HG02885 (cell line): Measurements from ENCODE around the gene MTERF4.

ENCODE experiments used
- ATAC-seq: cut with Tn5 transposase; IDR thresholded peaks from one replicate; pipeline ENCODE4 v1.9.1; 2021; ENCODE audit warnings: mild to moderate bottlenecking; ENCODE audit not compliant: unreplicated experiment, poor library complexity

MTERF4 gene

DNA sequence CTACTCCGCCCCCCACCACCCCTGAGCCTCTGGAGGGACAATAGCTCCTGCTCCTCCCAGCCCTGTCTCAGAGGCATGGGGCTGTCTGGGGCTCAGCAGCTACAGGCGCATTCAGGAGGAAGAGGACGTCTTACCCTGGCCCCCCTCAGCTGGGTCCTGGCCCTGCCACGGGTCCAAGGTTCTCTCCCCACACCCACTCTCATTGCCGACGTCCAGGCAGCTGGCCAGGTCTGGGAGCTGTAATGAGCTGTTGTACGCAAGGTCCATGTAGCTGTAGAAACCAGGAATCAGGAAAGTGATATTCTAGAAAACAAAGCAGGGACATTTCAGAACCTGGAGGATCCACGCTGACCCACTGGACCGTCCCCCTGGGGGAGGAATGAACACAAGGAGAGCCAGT lies 33.6 kb upstream of the MTERF4 start:
- ATAC-seq, result no peak

DNA sequence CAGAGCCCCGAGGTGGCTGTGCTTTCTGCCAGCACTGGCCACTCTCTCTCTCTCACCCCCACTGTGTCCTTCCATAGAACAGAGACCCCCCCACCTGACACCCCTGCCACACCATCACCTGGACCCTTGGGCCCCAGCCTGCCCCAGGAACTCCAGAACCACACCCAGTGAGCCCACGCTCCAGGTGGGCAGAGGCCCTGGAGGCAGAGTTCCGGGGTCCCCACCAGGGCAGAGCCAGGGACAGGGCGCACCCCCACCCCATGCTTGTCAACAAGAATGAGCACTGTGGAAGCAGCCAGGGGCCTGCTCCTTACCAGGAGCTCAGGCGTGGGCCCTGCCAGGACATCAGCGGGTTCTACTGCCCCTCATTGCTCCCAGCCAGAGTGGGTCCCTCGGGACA lies 32.6 kb upstream of the MTERF4 start:
- no peak for ATAC-seq

GRCh38 chr2:241133436-241133820 lies 31.3 kb upstream of the MTERF4 start:
- ATAC-seq, result no peak

GRCh38 chr2:241132538-241133435 lies 30.7 kb upstream of the MTERF4 start:
- no peak for ATAC-seq

- no peak for ATAC-seq
These were observed 29.4 kb upstream of the MTERF4 start for GRCh38 chr2:241131531-241131930.

DNA sequence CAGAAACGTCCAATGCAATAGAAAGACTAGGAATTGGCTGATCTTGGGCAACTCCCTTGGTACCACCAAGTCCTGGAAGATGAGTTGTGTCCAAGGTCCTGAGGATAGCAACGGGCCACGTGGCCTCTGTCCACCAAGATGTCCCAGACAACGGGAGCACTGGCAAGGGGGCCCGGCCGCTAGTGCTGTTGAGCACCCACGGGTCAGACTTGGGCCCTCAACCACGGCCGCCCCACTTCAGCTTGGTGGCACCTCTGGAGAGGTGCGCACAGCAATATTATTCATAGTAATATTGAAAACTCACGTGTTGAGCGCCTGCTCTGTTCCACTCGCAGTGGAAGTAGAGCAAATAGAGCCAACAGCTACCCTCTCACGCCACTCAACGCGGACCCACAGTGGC lies 28.2 kb upstream of the MTERF4 start:
- ATAC-seq, result no peak

DNA sequence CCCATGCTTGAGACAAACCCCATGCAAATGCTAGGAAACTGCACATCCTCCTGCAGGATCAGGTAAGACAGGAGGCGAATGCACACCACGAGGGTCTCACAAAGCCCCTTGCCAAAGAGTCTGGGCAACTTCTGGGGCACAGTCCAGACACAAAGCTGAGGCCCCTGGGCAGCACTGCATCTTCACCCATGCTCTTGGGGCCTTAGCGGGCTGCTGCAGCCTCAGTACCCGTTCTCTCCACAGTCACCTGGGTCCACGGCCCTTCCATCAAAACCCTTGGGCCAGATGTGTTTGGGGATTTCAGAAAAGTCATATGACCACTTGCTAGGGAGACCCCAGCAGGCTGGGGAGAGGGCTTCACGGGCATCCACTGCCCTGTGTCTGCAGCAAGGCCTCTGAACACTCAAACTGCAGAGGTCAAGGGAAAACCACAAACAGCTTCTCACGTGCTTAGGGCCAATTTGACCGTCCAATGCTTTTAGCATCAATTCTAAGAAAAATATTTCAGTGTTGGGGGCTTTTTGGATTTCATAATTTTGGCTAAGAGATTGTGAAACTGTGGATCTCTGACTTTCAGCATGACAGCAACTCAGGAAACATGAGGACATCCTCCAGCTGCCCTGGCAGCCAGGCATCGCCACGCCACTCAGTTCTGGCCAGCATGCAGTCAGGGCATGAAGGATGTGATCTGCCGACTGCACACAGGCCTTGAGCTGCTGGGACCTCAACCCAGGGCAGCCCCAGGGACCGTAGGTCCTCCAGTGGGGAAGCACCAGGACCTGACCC lies 27.2 kb upstream of the MTERF4 start:
- no peak for ATAC-seq

DNA sequence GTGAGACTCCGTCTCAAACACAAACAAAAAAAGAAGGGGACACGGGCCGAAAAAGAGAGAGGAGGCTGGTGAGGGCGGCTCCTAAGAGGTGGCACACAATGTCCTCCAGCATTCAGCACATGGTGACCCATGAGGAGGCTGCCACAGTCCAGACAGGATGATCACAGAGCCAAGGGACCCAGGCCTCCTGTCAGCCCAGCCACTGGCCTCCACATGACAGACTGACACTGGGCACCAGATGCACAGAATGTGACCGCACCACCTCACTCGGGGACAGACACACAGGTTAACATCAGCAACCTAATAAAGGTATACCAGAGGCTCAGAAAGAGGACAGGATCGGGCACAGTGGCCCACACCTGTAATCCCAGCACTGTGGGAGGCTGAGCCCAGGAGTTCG lies 26.2 kb upstream of the MTERF4 start:
- no peak for ATAC-seq

DNA sequence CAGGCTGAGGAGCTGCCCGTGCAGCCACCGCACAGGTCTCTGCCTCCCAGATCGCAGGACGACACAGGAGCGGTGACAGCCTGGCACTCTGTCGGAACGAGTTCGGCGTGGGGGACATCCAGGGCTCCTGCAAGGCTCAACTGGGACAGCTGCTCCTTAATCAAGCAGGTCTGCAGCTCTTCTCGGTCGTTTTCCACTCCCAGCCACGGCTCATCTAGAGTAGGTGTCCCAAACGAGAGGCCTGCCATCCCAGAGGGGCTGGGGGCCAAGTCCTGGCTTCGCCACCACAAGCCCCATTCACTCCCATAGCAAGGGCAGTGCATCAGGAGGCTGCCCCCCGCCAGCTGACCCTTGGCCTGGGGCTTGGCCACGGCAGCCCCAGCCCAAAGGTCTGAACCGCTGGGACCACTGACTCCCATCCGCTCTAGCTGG lies 24.7 kb upstream of the MTERF4 start:
- no peak for ATAC-seq

DNA sequence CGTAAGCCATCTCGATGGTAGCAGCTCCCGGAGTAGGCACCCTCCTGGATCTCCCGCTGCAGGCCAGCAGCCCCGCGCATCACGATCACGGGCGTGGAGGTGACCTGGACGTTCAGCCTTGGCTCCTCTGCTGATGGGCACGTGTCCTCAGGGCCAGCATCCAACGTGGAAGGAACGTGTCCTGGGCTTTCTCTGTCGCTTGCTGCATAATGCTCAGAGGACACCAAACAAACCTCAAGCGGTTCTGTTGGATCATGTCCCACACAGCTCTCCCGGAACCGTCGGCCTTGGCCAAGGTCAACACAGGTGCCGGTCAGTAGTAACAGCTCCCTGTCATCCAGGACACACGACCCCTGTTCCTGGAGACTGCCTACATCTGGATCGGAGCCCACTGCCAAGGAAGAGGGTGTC lies 24.1 kb upstream of the MTERF4 start:
- no peak for ATAC-seq

DNA sequence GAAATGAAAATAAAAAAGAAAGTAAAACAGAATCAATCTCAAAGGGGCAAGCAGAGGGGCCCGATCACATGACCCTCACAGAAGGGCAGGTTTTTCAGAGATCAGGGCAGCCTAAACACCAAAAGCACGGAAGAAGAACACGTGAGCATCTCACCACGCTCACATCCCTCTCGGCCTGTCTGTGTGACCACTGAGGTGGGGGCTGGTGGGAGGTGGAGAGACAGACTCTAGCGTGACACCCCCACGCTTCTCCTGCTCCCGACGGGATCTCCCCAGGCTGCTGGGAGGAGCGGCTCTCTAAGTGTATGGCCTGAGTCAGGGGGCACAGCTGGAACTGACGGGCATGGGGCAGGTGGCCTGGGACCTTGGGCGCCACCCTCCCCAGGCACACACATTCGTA lies 23.5 kb upstream of the MTERF4 start:
- no peak for ATAC-seq

GRCh38 chr2:241123816-241124536 lies 21.9 kb upstream of the MTERF4 start:
- ATAC-seq, result no peak

DNA sequence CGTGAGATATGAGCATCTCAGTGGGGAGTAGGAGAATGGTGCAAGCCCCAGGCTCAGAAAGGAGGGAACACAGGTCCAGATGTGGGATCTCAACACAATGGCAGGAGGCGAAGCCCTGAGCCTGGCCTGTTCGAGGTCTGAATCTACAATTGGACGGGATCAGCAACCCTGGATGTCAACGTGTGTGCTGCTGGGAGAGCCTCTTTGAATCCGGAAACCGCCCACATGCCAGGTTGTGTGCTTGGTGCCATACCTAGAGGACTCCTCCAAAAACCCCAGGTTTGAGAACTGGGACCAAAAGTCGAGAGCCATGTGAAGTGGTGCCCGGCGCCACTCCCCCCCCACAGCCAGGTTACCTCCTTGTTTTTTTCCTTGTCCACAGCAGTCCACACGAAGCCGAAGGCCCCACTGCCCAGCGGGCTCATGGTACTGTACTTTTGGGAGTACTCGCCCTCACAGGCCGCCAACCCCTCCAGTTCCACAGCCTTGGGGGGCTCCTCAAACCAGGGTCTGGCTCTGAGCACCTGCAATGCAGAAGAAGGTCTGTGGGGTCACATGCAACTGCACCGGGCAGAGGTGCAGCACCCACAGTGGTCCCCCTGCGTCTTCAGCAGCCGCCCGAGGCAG lies 20.4 kb upstream of the MTERF4 start:
- ATAC-seq, result no peak

- ATAC-seq, result no peak
These were observed 18.9 kb upstream of the MTERF4 start for GRCh38 chr2:241121008-241121407.

- no peak for ATAC-seq
These were observed 18.4 kb upstream of the MTERF4 start for GRCh38 chr2:241120440-241120839.

GRCh38 chr2:241118737-241119505 lies 16.8 kb upstream of the MTERF4 start:
- ATAC-seq, result no peak

DNA sequence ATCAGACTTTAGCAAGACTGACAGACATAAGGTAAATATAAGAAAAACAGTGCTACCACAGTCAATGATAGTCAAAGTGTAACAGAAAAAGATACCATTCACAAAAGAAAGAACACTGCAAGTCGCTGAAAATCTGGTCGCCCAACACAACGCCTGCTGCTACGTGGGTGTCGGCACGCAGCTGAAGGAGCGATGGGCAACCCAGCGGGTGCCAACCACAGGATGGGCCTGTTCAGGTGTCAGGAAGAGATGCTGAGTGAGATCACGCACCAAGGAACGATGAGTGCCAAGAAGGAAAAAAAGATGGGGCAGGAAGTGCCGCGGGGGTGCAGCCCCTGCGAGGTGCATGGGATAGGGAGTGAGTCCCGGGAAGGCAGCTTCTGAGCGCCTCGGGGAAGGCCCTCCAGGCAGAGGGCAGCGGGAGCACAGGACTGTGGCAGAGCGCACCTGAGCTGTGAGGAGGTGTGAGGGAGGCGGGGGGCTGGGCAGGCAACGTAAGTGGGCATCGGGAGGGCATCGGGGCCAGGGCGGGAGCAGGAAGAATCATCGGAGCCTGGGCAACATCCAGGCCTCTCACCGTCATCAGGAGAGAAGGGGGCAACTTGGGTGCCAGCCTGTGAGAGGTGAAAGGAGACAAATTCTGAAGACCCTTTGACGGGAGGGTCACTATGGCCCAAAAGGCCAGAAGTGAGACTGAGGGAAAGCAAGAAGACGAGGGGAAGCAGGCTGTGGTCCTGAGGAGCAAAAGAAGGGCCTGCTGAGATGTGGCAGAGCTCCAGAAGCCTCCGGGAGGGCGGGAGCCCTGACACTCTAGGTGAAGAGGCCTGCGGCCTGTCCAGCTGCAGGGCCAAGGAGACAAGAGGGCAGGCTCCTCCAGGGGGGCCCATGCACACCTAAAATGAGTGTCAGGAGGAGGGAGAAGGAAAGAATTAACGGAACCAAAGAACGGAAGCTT lies 14.8 kb upstream of the MTERF4 start:
- ATAC-seq, result no peak

DNA sequence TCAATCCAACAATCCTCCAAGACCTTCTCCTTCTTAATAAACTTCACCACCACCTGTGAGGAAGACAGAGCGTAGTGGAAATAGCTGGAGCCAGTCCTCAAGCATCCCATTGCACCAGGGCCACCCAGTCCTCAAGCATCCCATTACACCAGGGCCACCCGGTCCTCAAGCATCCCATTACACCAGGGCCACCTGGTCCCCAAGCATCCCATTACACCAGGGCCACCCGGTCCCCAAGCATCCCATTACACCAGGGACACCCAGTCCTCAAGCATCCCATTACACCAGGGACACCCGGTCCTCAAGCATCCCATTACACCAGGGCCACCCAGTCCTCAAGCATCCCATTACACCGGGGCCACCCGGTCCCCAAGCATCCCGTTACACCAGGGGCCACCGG lies 13.3 kb upstream of the MTERF4 start:
- no peak for ATAC-seq

GRCh38 chr2:241114836-241115235 lies 12.7 kb upstream of the MTERF4 start:
- no peak for ATAC-seq
